DMS 273 (cell line): Measurements from ENCODE around the gene DNMBP.
"Not testable (repeated sequence)": the region's sequence is repeated elsewhere in the genome, so short reads cannot be mapped to it uniquely, and the experiment has no call there.

Source experiments
- DNase-seq: peaks from one replicate; lab custom pipeline; 2025; ENCODE audit not compliant: unreplicated experiment; lab: John Stamatoyannopoulos, UW

DNMBP gene

GRCh38 chr10:99916776-99917175 lies 93.0 kb downstream of the DNMBP start:
- DNase-seq: no peak

GRCh38 chr10:99915414-99915813 lies 94.3 kb downstream of the DNMBP start:
- DNase-seq: no peak

- DNase-seq: no peak
Measured at GRCh38 chr10:99914236-99914635, 95.5 kb downstream of the DNMBP start.

- peak; percentile 8 for DNase-seq
Measured at GRCh38 chr10:99913831-99914235, 95.9 kb downstream of the DNMBP start.

- DNase-seq: no peak
Measured at GRCh38 chr10:99912041-99912440, 97.7 kb downstream of the DNMBP start.

- DNase-seq: no peak
Measured at GRCh38 chr10:99908512-99908911, 101.2 kb downstream of the DNMBP start.

- no peak for DNase-seq
Measured at GRCh38 chr10:99906470-99906869, 103.3 kb downstream of the DNMBP start.

DNA sequence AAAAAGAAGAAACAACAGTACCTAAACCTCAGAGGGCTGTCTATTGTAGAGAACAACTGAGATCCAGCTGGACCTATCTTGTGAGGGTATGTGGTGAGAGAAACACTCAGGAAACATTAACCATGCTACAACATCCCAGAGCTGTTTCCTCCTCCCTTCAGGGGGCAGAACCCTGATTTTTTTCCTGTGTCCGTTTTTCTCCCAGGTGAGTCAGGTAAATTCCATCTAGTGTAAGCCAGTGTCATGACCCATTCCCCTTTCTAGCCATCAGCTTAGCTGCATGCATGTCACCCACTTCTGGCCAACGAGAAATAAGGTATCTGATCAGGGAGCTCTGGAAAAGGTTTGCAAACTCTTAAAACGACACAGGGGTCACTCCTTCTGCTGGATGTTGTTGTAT lies 103.8 kb downstream of the DNMBP start:
- no peak for DNase-seq

- DNase-seq: no peak
Measured at GRCh38 chr10:99895867-99896266, 113.9 kb downstream of the DNMBP start.

DNA sequence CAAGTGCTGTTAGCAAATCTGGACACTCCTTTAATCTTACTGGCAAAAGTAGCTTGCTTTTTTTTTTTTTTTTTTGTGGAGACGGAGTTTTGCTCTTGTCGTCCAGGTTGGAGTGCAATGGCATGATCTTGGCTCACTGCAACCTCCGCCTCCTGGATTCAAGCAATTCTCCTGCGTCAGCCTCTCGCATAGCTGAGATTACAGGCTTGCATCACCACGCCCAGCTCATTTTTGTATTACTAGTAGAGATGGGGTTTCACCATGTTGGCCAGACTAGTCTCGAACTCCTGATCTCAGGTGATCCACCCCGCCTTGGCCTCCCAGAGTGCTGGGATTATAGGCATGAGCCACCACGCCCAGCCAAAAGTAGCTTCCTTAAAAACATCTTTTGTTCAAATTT lies 114.7 kb downstream of the DNMBP start:
- DNase-seq: not testable (repeated sequence)

DNA sequence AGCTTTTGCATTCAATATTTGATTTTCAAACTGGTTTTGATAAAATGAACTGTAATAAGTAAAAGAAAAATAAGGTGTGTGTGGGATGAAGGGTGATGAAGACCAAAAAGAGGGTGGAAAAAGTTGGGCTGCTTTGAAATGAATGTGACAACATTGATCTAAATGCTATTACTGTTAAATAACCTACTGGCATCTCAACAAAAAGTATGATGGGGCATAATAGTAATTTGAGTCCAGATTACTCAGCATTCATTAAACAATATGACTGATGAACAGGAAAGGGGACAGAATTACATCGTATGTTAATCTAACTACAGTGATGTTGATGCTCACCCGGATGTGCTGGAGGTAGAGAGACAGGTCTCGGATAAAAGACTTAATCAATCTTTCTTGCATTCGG lies 115.1 kb downstream of the DNMBP start:
- no peak for DNase-seq

- no peak for DNase-seq
Measured at GRCh38 chr10:99888622-99889021, 121.1 kb downstream of the DNMBP start.

DNA sequence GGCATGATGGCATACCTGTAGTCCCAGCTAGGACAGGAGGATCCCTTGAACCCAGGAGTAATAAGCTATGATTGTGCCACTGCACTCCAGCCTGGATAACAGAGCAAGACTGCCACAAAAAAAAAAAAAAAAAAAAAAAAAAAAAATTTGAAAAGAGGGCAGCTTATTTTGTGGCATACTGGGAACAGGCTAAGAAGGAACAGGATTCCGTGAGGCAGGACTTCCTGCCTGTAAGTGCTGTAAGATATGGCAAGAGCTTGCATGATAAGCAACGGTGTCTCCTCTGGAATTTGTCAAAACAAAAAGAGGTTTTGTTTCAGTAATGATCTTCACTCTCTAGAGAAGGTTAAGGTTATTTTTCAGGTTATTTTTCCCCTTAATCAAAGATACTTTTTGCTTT lies 126.2 kb downstream of the DNMBP start:
- DNase-seq: no peak

GRCh38 chr10:99881371-99881770 lies 128.4 kb downstream of the DNMBP start:
- DNase-seq: no peak

GRCh38 chr10:99880080-99880835 lies 129.5 kb downstream of the DNMBP start:
- no peak for DNase-seq

- DNase-seq: no peak
Measured at GRCh38 chr10:99875473-99875872, 134.3 kb downstream of the DNMBP start.

DNA sequence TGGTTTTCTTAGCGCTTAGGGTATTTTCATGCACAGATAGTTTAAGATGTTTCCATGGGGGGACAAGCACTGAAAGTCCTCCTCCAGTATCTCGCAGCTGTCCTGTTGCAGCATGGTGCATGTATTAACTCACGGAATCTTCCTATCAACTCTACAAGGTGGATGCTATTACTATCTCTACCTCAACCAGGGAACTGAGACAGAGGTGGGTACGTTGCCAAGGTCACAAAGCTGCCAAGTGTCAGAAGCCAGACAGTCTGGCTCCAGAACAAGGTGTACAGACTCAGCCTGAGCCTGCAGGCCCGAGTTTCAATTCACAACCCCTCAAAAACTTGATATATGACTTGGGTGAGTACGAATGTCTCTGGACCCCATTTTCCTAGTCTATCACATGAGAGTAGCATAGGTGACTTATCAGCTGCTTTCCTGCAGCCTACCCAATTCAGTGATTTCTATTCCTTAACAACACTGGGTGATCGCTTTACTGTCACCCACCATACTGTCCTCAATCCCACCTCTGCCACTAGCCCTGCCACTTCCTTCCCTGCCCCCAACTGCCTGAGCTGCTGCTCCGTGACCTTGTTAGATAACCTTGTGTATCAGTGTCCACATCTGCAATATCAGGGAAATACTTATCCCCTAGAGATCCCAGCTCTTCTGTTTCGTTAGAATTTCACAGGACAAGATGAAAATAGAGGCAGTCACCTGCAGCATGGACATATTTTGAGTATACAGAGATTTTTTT lies 135.2 kb downstream of the DNMBP start:
- no peak for DNase-seq

DNA sequence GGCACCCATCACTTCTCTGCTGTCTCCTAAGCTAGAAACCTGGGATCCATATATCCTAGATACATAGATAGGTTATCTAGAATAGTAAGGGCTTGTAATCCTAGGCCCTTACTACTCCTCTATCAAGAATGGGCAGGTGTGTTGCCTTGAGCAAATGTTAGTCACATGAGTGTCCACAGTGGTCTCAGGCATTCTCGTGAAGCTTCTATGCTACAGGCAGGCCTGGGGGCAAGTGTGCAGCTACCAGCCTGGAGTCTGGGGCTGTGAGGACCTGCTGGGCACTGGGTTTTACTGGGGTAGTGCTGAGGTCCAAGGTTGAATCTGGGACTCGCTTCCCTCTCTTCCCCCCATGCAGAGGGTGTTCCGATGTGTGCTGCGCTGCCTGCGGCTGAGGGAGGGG lies 135.9 kb downstream of the DNMBP start:
- DNase-seq: no peak

DNA sequence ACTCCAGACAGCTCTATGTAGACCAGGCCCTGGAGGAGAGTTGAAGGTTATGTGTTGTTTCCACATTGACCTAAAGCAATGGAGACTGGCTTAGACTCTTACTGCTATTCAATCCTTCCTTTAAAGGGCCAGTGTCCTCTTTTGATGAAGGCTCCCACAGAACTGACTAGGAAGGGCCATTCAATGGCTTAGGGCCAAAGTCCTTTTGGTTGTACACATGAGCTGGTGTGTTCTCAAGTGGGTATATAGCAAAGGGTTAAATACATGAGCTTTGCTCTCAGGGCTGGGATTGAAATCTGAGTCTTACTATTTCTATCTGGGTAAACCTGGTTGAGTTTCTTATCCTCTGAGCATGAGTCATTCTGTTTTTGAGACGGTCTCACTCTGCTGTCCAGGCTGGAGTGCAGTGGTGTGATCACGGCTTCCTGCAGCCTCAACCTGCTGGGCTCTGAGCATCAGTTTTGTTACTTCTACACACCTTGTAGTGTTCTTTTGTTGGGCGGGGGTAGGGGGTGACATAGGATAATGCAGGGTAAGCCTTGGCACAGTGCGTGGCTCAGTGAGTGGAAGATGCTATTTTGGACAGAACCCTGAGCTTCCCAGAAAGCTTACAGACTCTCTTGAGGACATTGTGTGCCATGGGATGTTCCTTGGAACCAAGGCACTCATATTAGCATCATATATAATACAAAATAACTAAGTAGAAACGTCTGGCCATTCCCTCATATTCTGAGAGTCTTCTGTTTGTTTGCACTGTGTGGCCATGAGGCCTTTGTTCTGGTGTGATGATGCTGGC lies 137.2 kb downstream of the DNMBP start:
- DNase-seq: no peak

DNA sequence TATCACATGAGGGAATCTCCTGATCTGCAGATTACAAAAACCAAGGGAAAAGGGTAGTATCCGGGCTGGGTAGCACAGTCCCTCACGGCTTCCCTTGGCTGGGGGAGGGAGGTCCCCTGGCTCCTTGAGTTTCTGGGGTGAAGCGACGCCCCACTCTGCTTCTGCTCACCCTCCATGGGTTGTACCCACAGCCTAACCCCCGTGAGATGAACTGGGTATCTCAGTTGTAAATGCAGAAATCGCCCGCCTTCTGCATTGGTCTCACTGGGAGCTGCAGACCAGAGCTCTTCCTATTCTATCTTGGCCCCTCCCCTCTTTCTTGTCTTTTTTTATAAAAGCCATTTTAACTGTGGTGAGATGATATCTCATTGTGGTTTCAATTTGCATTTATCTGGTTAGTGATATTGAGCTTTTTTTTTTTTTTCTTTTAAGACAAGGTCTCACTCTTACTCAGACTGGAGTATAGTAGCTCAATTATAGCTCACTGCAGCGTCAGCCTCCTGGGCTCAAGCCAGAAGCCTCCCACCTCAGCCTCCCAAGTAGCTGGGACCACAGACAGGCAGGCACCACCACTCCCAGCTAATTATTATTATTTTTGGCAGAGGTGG lies 139.5 kb downstream of the DNMBP start:
- DNase-seq: no peak

DNA sequence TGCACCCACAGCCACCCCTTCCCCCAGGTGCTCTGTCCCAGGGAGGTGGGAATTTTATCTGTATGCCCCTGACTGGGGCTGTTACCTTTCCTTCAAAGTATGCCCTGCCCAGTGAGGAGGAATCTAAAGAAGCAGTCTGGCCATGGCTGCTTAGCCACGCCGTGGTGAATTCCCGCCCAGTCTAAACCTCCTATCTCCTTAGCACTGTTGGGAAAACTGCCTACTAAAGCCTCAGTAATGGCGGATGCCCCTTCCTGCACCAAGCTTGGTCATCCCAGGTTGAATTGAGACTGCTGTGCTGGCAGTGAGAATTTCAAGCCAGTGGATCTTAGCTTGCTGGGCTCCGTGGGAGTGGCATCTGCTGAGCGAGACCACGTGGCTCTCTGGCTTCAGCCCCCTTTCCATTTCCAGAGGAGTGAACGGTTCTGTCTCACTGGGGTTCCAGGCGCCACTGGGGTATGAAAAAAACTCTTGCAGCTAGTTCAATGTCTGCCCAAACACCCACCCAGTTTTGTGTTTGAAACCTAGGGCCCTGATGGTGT lies 140.1 kb downstream of the DNMBP start:
- no peak for DNase-seq
